COLO668 (cell line): ENCODE data around the gene ZNF474.

Experiments used
- DNase-seq: peaks from one replicate; lab custom pipeline; 2025; ENCODE audit not compliant: unreplicated experiment; lab: John Stamatoyannopoulos, UW

The ZNF474 gene

DNA sequence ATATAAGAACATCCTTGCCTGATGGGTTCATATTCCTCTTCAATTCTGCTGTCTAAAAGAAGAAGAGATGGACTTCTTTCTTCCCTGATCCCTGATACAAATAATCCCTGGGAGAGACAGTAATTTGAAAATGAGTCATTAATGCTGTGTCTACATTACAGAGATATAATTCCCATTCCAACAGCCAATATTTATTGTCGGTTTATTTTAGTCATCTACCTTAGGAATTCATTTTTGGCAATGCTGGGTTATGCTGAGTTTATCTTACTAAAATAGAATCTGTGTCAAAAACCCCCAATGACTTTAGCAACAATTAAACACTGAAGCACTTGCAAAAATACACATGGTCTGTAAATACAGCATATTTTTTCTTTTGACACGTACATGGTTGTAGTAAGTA lies 23.9 kb downstream of the ZNF474 start:
- DNase-seq, result no peak

GRCh38 chr5:122153774-122154173 lies 24.4 kb downstream of the ZNF474 start:
- DNase-seq, result no peak

- DNase-seq, result no peak
Observed at GRCh38 chr5:122154491-122154890, 25.1 kb downstream of the ZNF474 start.

DNA sequence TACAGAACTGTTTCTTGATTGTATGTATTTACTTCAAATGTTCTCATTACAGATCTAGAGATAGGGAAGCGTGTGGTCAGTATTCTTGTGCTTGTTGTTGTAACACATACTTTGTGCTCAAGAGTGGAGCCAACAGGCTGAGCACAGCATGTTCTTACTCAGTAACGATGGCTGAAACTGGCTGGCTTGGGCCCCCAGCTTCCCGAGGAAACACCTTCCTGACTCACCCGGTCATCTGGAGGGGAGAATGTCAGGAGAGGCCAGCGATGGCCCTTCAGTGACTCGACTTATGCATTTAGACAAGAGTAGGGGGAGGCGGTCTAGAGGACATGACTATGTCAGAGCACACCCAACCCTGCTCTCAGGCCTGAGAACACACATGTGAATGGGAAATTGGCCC lies 25.6 kb downstream of the ZNF474 start:
- DNase-seq, result no peak

DNA sequence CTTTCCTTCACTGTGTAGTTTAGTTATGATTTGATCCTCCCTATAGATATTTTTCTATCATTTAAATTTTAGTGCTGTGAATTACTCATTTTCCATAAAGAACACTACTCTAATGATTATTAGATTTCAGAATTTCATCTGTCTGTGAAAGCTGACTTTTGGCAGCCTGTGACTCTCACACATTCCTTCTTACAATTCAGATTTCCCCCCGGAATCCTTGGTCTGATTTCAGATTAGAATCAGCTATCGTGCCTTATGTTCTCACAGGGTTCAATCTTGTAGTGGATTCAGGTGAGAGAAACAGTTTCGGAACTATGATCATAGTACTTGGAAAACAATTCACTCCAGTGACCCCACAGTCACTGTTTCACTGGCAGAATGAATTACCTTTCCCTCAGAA lies 26.2 kb downstream of the ZNF474 start:
- DNase-seq, result no peak

DNA sequence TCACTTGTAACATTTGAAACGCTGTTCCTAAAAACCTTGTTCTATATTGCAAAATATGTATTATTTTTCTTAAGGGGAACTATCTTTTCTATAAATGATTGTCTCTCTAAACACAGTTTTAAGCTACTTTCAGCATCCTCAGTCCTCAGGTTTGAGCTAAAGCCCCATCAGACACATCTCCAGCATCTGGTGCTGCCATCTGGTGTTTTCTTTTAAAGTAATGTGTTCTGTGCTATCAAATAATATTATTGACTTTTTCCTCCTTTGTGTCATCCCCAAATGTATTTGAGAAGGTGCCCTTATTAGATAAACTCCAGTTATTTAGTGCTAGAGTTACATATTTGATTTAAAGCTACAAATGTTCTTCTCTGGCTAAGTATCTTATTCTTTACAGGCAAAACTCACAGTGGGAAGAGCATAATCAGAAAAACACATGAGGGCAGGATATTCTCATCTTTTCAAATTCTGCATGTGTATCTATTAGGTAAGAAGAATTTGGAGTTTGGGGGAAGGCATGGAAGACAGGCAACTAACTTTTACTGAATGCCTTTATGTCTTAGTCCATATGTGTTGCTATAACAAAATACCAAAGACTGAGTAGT lies 27.5 kb downstream of the ZNF474 start:
- no peak for DNase-seq

GRCh38 chr5:122162100-122162638 lies 32.8 kb downstream of the ZNF474 start:
- no peak for DNase-seq

- no peak for DNase-seq
Observed at GRCh38 chr5:122163121-122164069, 34.0 kb downstream of the ZNF474 start.

GRCh38 chr5:122164070-122164435 lies 34.7 kb downstream of the ZNF474 start:
- DNase-seq, result no peak

DNA sequence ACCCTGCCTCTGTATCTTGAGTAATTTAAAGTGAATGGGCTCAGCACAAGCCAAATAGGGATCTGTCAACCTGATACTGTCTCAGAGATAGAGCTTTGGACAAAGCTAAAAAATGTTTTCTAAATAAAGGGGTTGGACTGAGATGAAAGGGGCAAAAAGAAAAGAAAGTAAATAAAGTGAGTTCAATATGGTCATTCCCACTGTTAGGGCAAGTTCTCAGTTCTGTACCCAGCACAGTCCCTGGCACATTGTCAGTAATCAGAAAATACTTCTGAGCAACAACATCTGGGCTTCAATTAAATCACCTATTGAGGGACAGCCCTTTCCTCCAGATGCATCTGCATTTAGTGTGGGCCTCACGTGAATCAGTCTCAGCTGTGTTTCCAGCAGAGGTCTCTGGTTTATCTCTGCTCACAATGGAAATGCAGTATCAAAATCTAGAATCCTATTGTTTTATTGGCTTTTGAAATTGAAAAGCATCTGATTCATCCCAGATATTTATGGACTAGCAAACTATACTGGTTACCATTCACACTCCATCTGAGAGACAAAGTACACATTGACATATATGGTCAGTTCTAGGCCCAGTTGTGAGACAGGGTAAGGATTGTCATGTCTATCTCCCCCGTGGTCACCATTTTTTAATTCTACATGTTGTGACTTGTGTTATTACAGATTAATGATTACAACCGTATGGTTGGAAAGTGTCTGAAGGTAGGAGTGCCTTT lies 35.6 kb downstream of the ZNF474 start:
- DNase-seq, result no peak

DNA sequence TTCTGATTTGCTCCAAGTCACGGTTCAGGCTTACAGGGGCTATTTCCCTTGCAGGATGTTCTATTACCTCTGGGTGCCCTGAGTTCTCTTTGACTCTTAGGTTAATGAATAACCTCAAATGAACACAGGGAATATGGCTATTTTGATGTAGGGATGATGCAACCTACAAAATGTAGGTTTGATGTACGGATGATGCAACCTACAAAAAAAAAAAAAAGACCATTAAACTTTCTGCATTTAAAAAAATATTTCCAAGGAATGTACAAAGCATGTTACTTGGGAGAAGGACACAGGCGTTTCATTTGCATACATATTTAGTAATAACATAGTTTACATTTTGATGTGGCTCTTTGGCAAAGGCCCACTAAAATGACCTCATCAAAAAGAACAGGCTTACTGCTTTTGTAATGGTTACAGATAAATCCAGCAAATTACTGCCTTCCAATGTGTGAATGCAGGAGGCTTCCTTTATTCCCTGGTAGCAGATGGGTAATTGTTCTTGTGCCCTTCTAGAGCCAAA lies 36.3 kb downstream of the ZNF474 start:
- DNase-seq, result peak; percentile 0

- no peak for DNase-seq
Observed at GRCh38 chr5:122169350-122170103, 40.2 kb downstream of the ZNF474 start.

DNA sequence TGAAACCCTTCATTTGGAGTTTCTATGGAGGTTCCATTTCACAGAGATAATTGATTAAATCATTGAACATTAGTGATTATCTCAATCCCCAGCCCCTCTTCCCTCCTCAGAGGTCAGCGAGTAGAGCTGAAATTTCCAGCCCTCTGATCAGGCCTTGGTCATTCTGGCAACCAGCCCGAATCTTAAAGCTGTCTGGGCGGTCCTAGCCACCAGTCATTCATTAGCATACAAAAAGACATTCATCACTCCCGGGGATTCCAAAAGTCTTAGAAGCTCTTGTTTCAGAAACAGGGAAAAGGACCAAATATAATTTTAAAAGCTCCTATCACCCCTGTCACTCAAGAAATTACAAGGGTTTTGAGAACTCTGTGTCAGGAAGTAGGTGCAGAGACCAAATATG lies 41.3 kb downstream of the ZNF474 start:
- DNase-seq, result no peak

- no peak for DNase-seq
Observed at GRCh38 chr5:122172207-122172606, 42.9 kb downstream of the ZNF474 start.

DNA sequence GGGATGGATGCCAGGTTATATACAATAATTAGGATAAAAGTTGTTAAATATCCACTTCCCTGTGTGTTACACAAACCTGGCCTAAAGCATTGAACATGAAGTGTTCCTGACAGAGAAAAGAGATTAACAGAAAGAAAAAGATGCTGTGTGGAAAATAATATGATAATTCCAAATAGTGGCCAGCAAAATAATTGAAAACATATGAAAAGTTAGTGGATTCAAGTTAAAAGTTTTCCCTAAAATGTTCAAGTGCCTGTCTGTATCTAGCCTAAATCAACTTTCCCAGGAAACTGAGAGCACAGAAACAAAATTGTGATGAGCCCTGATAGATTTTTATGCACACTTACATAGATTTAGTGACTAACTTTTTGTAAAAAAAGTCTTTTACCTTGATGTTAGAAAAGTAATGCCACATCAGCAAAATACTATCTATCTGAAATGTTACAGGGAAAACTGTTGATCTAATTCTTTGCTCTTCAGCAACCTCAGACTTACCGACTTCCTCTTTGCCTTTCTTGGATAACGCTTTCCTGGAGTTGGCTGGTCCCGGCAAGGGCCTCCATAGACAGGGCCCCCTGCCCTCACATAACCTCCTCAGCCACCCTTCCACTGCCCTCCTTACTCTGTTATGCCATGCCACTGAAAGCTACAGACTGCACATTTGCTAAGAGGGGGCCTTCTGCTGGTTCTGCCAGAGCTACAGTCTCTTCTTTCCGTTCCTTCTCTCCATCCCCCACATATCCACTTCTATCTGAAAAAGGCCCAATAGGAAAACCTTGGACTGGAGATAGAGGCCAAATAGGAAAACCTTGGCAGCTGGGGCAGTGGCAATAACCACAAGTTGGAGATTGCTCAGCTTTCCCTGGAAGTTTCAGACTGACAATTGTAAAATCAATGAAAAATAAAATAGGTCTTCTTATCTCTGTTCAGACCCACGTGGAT lies 44.4 kb downstream of the ZNF474 start:
- DNase-seq, result no peak

- DNase-seq, result no peak
Observed at GRCh38 chr5:122175091-122175490, 45.7 kb downstream of the ZNF474 start.

- no peak for DNase-seq
Observed at GRCh38 chr5:122175852-122176251, 46.5 kb downstream of the ZNF474 start.

GRCh38 chr5:122177161-122177560 lies 47.8 kb downstream of the ZNF474 start:
- DNase-seq, result no peak

DNA sequence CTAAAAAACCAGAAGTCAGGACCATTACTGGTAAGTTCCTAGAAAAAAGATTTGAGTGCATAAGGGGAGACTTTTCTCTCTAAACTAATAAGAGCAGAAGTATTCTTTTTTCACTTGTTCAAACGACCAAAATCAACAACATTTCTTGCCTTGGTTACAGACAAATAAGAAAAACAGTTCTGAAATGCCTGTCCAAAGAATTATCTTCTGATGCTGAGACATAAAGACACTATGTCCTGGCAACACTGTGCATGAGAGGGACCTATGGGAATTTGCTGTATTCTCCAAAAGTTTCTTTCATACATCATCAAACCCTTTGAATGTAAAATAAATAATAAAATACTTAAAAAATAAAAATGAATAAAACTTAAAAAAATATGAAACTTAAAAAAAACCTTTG lies 50.4 kb downstream of the ZNF474 start:
- no peak for DNase-seq
